GM18858 (cell line): ENCODE results near the gene NCK2.
A peak's percentile ranks its signal among the peaks of the same experiment; 100 is the strongest.

ENCODE experiments used
- ATAC-seq: cut with Tn5 transposase; IDR thresholded peaks from one replicate; pipeline ENCODE4 v1.9.1; 2021; ENCODE audit not compliant: unreplicated experiment

Gene NCK2

DNA sequence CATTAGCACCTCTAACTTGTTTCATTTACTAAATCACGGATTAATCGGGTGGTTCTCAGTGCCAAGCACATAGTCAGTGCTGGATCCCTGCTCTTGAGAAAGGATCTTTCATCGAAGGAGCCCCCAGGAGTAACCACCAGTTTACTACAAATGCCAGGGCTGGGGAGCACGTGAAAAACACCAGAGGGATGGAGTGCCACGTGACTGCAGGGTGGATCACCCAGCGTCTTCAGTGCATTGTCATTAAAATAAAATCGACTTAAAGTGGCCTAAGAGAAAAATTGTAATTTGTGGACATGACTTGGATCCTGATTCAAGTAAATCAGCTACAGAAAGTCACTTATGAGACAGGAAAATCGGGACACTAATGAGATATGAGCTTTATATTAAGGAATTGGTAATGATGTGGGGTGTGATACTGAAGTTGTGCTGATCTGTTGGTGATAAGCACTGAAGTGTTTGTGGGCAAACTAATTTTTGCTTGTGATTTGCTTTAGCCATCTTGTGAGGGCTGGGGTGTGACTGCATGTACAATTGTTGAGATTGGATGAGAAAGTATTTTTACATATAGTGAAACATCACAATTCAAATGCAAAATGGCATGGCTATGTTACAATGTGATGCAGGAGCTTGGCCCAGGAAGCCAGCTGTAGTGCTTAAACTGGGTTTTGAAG lies 63.8 kb downstream of the NCK2 start:
- no peak for ATAC-seq

DNA sequence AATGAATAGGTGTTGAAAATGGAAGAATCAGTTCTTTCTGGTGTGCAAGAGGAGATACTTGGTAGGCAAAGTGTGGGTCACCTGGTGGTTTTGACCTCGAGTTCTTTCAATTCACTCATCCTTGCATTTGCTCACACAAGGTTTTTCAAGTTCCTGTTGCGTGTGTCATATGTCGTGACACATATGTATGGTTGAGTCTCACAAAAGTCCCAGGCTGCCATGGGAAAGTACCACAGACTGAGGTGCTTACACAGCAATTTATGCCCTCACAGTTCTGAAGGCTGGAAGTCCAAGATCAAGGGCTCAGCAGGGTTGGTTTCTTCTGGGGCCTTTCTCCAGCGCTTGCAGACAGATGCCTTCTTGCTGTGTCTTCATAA lies 64.4 kb downstream of the NCK2 start:
- ATAC-seq = peak; percentile 40

DNA sequence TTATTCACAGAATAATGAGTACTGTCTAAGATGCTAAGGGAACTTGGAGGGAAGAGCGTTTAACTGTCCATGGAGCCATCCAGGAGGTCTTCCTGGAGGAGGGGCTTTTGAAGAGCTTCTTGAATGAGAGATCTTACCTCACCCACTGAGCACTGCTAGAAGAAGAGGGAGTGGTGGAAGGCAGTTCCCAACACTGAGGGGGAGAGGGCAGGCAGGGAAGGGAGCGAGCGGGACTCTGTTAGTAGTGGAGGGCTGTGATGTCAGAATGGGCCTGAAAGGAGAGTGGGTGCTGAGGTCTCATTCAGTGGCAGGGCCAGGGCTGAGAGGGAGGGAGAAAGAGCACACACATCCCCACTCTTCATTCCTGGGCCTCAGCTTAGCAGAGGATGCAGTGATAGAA lies 65.0 kb downstream of the NCK2 start:
- ATAC-seq = no peak

DNA sequence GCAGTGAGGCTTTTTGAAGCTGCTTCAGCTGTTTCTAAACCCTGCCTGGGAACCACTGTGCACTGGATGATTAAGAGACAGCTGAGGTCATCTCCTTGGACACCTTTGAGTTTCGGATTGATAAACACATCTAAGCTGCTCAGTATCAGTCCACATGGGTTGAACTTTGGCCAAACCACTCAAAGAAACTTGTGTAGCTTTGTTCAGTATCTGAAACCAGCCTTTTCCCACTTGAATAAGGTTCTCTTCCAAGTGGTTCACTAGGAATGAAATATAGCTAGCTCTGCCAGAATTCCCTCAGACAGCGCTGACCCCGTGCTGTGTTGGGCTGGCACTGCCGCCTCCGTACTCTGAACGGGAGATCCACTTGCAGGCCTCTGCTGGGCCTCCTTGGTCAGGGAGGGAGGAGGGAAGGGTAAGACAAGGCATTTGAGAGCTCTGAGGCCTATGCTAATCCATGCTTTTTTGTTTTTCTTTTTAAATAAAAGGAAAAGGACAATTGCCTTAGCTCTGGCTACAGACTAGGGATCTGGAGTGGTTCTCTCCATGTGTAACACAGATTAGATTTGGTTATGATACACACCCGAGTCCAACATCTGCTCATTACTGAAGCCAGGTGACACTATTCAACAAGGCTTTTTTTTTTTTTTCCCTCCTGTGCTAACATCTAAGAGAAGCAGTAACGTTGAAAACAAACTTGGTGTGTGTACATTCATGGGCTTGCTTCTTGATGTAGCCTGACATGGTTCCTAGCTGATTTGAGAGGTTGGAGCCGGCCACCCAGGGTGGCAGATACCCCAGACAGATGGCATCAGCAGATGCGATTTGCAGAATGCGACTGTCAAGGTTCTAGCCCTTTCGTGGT lies 67.7 kb downstream of the NCK2 start:
- ATAC-seq = peak; percentile 84

DNA sequence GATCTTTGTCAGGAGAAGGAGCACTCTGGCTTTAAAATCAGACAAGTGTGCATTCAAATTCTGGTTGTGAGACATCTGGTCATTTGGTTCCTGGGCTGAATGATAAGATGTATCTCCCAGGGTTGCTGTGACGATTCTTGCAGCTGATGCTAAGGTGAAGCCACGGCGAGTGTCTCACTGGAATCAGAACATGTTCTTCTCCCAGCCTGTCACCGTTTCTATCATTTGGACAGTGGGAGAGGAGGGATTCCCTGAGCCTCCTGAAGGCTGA lies 68.3 kb downstream of the NCK2 start:
- no peak for ATAC-seq

DNA sequence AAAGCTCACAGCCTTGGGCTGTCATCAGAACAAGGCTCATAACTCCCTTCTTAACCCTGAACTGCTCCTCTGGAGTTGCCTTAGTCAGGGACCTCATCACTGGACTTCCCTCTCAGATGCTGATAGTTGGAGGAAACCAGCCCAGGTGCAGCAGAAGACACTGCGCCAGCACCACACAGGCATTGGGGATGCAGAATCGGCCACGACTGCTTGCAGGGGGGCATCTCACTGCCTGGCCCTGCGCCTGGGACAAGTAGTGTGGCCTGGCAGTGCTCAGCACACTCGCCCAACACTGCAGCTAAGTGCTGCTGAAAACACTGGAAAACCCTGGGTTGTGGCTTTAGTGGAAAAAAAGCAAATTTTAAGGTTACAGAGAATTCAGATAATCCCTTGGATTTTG lies 68.7 kb downstream of the NCK2 start:
- no peak for ATAC-seq

DNA sequence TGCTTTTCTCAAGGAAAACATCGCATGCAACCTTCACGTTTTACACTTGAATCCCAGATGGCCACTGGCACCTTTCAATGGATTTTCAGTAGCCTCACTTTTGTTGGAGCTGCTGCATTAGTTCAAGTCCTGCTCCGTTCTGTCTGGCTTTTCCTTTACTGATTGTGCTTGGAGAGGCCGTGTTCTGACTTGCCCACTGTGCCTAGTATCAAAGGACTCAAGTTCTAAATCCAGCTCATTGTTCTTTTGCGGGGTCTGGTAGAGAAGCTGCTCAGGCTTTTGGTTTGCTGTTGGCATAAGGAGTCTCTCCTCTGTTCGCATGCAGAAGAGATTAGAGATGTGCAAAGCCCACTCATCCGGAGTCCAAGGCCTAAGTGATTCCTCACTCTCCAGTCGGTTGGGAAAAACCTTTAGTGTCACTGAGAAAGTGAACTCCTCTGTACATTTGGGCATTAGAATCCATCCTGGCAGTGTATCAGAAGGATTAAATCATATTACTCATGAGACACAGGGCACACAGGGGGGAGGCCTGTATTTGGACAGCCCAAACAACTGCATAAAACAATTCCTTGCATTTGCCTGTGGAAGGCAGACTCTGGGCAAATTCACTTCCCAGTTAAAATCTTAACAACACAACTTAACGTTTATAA lies 69.7 kb downstream of the NCK2 start:
- no peak for ATAC-seq

DNA sequence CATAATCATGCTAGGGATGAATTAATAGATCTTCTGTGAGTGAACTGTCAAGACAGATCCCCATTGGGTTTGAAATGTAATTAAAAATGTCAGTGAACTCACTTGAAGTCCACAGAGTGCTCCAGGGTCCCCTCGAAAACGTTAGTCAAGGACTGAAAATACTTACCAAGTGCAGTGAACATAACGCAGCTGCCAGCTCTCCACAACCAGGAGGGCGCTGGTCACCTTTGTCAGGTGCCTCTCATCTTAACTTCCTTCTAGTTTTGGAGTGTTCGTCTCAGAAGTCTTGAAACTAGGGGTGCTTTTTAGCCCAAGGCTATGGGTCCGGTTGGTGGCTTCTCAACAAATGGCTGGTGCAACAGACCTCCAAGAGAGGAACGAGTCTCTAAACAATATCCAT lies 70.7 kb downstream of the NCK2 start:
- no peak for ATAC-seq

DNA sequence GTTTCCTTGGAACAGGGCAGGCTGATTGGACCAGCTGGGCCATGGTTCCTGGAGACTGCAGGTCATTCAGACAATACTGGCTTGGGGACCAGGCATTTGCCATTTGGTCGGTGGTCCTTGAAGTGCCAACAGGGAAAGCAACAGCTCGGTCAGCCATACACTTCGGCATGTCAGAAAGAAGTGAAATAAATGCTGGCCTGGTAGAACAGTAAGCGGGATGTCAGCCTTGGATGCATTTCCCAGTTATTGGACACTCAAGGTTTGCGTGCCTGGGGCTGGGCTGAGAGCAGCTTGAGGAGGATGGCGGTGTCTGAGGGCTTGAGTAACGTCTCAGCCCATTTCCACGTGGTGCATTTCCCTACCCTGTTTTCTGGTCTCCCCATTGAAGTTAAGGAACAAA lies 75.4 kb downstream of the NCK2 start:
- ATAC-seq = no peak

DNA sequence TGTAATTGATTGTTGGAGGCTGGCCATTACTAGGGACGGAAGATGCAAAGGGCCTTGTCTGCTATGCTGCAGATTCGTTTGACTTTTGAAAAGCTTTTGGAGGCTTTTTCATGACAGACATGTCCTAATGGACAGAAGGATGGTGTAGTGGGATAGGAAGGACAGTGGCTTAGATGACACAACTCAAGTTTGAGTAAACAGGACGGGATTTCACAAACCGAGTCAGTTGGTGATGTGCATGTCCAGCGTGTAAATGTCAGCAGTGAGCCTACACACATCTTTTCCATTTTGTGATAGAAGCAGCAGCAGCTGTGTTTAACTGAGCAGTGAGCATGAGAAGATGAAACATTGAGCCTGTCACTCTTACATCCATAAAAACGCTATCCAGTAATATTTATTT lies 76.0 kb downstream of the NCK2 start:
- no peak for ATAC-seq

DNA sequence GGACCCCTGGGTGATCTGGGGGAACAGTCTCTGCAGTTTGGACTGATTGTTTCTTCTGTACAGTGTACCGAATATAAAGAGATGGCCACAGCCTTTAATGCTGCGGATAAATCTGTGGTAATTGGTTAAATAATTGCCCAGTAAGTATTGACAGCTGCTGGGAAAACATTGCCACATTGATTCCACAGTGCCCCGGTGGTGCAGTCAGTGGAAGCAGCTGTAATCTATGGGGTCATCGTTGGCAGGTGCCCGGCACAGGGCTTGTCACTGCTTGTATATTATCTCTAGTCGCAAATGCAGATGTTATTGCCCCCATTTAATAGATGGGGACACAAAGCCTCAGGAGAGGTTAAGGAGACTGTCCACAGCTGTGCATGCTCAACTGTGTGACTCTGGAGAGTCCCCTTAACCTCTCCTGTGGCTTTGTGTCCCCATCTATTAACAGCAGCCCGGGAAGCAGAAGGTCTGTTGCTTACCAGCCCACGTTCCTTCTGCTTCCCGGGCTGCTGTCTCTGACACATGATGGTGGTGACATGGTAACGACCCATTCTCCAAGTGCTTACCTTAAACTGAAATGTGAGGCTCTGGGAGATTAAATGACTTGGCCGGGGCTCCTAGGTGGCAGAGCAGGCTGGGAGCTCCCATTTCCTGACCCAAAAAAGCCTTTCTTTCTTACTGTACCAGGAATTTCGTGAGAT lies 76.9 kb downstream of the NCK2 start:
- no peak for ATAC-seq

DNA sequence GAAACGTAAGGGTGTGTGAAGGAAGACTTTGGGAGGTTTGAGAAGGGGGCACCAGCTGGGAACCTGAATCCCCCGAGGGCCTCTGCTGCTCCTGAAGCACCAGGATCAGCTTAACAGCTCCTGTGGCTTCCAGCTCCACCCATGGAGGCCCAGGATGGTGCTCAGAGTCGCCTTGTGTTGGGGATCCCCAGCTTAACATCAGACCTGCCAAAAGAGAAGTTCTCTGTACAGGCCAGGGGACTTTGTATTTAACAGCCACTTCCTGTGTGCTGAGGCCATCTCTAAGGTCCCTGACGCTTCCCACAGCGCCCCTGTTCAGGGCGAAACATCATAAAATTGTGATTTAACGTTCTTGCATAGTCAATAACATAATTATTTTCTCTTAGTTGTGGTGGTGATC lies 77.5 kb downstream of the NCK2 start:
- no peak for ATAC-seq

DNA sequence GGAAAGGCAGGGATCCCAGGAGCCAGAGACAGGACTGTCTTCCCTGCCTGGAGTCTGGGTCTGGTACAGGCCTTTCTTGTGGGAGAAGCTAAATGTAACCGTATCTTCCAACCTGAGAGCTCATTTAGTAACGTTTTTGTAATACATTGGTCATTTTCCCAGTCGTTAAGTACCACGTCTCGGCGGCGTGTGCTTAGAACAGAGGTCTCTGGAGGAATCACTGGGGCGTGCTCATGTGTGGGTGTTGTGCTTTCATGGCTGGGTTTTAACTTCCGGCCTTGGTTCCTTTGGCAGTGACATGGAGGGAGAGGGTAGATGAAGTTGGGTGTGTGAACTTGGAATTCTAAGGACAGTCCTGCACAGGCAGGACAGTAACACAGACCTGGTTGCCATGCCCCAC lies 79.7 kb downstream of the NCK2 start:
- no peak for ATAC-seq

DNA sequence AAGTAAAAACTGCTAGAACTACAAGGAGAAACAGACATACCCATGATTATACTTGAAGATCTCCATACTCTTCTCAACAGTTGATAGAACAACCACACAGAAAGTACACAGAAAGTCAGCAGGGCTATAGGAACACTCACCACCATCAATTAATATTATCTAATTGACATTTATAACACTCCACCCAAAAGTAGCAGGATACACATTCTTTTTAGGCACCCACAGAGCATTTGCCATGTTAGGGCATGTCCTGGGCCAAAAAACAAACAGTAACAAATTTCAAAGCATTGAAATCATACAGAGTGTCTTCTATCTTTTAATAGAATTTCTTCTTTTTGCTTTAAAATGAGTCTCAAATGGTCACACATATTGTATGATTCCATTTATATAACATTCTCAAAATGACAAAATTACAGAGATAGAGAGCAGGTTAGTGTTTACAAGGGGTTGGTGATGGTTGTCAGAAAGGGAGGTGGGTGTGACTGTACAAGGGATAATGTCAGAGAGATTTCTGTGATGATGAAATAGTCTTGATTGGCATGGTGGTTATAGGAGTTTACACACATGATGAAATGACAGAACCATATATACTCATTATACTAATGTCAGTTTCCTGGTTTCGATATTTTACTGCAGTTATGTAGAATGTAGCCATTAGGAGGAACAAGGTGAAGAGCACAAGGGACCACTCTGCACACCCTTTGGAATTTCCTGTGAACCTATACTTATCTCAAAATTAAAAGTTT lies 82.8 kb downstream of the NCK2 start:
- no peak for ATAC-seq

DNA sequence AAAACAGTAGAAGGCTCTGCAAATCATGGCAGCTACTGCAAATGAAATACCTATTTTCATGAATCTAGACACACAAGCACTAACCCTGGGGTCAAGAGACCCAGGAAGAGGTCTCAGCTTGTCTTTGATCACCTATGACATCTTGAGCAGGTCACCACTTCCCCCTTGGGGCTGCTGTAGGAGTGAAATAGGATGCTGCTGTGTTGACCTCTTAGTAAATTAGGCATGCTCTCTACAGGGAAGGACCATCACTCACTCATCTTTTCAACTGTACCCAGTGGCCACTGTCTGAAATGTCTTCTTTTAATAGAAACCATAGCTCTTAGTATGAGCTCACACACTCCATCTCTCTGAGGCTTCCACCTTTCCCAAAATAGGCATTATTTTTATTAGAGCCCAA lies 83.8 kb downstream of the NCK2 start:
- ATAC-seq = peak; percentile 42

DNA sequence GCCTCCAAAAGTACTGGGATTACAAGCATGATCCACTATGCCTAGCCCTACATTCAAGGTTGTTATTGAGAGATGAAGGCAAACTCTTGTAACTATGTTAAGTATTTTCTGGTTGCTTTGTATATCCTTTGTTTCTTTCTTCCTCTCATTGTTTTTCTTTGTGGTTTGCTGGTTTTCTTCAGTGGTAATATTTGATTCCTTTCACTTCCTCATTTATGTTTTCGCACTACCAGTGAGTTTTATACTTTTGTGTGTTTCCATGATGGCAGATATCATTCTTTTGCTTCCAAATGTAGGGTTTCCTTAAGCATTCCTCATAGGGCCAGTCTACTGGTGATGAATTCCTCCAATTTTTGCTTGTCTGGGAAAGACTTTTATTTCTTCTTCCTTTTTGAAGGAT lies 90.2 kb downstream of the NCK2 start:
- ATAC-seq = peak; percentile 76

DNA sequence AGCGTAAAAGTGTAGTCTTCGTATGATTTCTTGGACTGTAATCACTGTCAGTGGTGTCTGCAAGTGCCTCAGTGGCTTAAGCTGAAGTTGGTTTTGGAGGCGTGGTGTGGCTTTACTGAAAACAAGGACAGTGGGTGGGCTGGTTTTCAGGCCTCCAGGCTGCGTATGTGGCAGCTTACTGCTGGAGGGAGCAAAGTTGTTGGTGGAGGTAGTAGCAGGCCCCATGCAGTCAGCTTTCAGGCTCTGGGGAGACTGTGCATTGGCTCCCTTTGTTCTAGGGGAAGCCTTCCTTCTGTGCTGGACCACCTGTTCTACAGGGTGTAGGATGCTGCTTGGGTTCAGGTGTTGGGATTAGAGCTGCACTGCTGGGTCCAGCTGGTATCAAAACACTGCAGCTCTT lies 91.6 kb downstream of the NCK2 start:
- ATAC-seq = no peak

DNA sequence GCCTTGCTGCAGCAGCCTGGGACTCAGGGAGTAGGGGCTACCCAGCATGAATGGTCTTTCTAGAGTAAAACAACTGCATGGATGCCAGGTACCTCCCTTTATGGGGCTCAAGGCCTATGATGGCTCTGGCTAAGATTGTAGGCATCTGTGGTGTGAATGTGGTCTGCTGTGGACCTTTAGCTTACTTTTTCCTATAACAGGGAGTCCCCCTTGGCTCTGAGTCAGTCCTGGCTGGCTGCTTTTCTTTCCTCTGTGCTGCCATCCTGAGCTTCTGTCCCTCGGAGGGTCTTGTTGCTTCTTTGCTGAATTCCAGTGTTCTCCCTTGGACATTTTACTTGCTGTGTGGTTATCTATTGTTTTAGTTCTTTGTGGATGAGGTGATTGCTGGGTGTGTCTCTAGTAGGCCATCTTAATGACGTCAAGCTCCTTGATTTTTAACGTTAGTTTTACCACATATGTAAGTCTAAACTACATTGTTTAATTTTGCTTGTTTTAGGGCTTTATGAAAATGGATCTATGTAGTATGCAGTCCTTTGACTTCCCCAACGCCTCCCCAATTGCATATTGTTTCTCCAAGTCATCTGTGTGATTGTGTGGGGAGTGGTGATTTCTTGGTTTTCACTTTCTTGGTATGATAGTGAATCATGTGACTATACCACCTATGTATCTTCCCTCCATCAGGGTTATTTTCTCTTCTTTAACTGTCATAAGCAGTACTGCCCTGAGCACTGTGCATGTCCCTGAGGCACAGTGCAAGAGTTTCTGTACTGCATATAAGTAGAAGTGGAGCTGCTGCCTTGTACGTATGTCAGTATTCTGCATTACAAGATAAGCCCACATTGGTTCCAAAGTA lies 92.4 kb downstream of the NCK2 start:
- ATAC-seq = no peak

DNA sequence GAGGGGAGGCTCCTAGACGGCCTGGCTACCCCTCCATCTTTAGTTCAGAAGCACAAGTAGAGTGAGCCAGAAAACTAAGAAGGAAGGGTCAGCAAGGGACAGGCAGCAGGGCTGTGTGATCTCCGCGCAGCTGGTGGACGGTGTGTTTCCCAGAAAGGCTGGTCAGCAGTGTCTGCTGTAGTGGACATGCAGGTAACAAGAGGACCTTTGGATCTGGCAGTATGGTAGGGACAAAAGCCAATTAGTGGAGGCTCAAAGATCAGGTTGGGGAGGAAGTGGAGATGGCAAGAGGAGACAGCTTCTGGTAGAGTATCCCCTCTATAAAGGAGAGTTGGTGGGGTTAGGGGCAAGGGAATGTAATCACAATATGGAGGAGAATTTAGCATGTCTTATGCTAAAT lies 95.1 kb downstream of the NCK2 start:
- no peak for ATAC-seq

DNA sequence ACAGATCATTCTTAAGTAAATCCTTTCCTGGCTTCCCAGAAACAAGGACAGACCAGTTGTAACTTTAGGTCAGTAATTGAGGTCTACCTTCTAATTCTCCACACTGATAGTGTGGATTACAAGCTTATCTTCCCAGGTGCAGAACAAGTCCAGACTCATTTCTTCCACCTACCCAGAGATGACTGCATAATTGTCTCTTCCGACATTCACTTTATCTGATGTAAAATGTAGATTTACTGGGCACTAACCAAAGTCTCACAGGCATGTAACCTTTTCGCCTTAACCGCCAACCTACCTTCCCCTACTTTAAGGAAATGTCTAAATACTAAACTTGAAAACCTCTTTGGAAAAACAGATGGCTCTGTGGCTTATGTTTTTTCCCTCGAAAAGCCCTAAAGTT lies 96.2 kb downstream of the NCK2 start:
- ATAC-seq = no peak
